Tibial nerve (tissue), 3 donors: ENCODE results near the gene KDM4C.

ENCODE experiments used
- POLR2A ChIP-seq, 2 donors: fragments of 450-650 bp; IDR thresholded peaks; one replicate each; pipeline ENCODE4 v1.6.1; 2017; ENCODE audit warnings: antibody characterized with exemption in 2 of 2, mild to moderate bottlenecking in 2 of 2, moderate library complexity in 2 of 2
- TF ChIP-seq, protein P1 (sequence below), 5 experiments: fragments of 200-600 bp in 3 of 5; fragments of 450-650 bp in 2 of 5; sonication (generic) in 3 of 5; IDR thresholded peaks; one replicate each; pipeline ENCODE4 v1.5.1; 2016 to 2019; ENCODE audit warnings: antibody characterized with exemption in 5 of 5, mild to moderate bottlenecking in 3 of 5, moderate library complexity in 2 of 5

DNA sequence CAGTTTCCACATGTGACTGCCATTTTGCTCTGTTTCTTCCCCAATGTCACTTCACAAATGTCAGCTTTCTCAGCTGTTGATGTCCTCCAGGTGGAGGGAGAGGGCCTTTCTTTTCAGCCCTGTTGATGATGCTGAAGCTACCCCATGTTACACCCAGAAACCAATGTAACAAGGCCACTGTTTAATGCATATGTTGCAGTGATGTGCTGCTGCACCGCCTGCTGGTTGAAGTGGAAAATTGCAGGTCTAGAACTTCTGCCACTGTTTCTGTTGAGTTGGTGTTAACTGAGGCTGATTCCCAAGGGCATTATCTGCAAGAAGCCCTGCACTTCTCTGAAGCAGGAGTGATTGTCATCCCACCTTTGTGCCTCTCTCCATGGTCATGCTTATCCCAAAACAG lies 428.4 kb downstream of the KDM4C start:
- TF ChIP-seq, protein P1, sequence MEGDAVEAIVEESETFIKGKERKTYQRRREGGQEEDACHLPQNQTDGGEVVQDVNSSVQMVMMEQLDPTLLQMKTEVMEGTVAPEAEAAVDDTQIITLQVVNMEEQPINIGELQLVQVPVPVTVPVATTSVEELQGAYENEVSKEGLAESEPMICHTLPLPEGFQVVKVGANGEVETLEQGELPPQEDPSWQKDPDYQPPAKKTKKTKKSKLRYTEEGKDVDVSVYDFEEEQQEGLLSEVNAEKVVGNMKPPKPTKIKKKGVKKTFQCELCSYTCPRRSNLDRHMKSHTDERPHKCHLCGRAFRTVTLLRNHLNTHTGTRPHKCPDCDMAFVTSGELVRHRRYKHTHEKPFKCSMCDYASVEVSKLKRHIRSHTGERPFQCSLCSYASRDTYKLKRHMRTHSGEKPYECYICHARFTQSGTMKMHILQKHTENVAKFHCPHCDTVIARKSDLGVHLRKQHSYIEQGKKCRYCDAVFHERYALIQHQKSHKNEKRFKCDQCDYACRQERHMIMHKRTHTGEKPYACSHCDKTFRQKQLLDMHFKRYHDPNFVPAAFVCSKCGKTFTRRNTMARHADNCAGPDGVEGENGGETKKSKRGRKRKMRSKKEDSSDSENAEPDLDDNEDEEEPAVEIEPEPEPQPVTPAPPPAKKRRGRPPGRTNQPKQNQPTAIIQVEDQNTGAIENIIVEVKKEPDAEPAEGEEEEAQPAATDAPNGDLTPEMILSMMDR (IDR thresholded peaks at IDR 0.05) = no peak
- no peak for TF ChIP-seq POLR2A (IDR thresholded peaks at IDR 0.05)
